ENCODE measurements around the gene ALPK1. TPM values are rescaled to one million over a fixed set of nuclear protein-coding genes. Genes with fewer than 3 reads are reported as not detected.
"Not testable (repeated sequence)": the region's sequence is repeated elsewhere in the genome, so short reads cannot be mapped to it uniquely, and the experiment has no call there.

ALPK1 gene
- total RNA-seq, 1 experiment from 2014 or later, result 21.3 TPM

DNA sequence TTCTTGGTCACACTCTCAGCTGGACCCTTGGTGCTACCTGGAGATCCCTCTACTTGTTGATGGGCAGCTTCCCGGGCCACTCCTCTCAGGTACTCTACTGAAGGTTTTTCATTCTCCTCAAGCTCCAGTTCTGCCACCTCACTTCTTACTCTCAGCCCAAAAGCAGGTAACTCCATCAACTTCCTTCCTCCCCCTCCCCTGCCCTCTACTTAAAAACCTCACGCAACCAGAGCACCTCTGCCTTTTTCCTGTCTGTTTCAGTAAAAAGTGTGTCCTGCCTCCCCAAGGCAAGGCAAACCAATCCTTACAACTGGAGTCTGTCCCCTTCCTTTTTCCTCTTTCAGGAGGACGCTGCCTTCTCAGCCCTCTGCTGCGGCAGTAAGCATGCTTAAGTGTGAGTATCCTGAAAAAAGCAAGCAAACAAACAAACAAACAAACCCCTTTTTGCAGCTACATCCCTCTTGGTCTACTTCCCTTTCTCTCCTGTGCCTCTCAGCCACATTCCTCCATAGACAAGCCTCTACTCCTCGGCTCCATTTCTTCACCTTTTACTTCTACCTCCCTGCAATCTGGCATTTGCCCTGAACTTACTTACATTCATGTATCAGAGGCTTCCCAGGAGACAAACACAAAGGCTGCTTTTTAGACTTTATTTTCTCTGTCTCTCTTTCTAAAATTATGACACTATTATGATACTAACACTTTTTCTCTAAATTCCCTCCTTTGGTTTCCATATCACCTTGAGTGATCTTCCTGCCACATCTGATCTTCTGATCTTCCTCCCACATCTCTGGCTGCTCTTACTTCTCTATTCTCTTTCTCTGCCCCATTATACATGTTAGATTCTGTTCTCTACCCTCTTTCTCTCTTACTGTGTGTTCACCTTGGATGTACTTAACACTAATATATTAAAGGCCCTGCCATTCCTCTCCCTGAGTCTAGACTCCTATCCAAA, 5.4 kb downstream of the ALPK1 start:
- Histone ChIP-seq H3K9me3 (ENCODE audit: control insufficient read depth in 1 of 2, insufficient read depth in 1 of 2, low read depth in 1 of 2, low read length in 2 of 2) (no peaks in the 10 kb centered on the region), H3K4me2 (ENCODE audit: low read length) (no peak overlapping the region), H3K4me3 (replicated peaks in 1 of 2; ENCODE audit: low read depth in 1 of 2, low read length in 2 of 2) (no peak overlapping the region), H3K9me2 (ENCODE audit: insufficient read depth) (no peaks in the 10 kb centered on the region), H3K4me1 (ENCODE audit: control insufficient read depth in 1 of 2, insufficient read depth in 2 of 2, low read length in 2 of 2) (peaks cover 3 to 6% of the 10 kb centered on the region in 2 experiments; a peak in 1 of 4 replicates), H2AFZ (ENCODE audit: low read depth, low read length, poor library complexity, severe bottlenecking) (no peak overlapping the region), H3K79me2 (ENCODE audit: insufficient read depth, low read length) (no peaks in the 10 kb centered on the region), H3K36me3 (ENCODE audit: control insufficient read depth in 1 of 2, insufficient read depth in 2 of 2, low read length in 2 of 2) (no peaks in the 10 kb centered on the region), H3K27me3 (ENCODE audit: insufficient read depth, low read length) (no peaks in the 10 kb centered on the region), H4K20me1 (ENCODE audit: insufficient read depth) (no peaks in the 10 kb centered on the region), H3K9ac (ENCODE audit: low read length) (no peak overlapping the region), H3K27ac (ENCODE audit: low read depth, low read length) (no peak overlapping the region)
- CTCF ChIA-PET, result no interaction called here
- RAD21 ChIA-PET (ENCODE audit: low non-redundant PET in 1 of 2, low total read pairs in 2 of 2, uncharacterized antibody in 2 of 2, unreplicated experiment in 2 of 2), result no interaction called here
- BruUV-seq (replicated peaks), result no TSS peak
- no peak for ATAC-seq
- DNase-seq (ENCODE audit: low read depth, low spot score), result no peak
- intact Hi-C loops (cut with micrococcal nuclease), result no loop called here
- POLR2A ChIA-PET, result no interaction called here
- no peak for TF ChIP-seq SRF (IDR thresholded peaks at IDR 0.05; ENCODE audit: low read depth)
- TF ChIP-seq, protein P1, sequence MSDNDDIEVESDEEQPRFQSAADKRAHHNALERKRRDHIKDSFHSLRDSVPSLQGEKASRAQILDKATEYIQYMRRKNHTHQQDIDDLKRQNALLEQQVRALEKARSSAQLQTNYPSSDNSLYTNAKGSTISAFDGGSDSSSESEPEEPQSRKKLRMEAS (IDR thresholded peaks at IDR 0.05), result no peak
- no peak for TF ChIP-seq POLR2A (IDR thresholded peaks at IDR 0.05; ENCODE audit: borderline replicate concordance, extremely low read depth, insufficient read depth, insufficient read length)
- TF ChIP-seq POLR2AphosphoS5 (IDR thresholded peaks at IDR 0.05; ENCODE audit: low read depth, low read length), result no peak
- TF ChIP-seq ZNF274 (IDR thresholded peaks at IDR 0.05; ENCODE audit: low read depth, low read length), result no peak
- TF ChIP-seq EZH2phosphoT487 (IDR thresholded peaks at IDR 0.05; ENCODE audit: borderline replicate concordance), result no peak
- TF ChIP-seq TCF7L2 (IDR thresholded peaks at IDR 0.05; ENCODE audit: borderline replicate concordance, extremely low read depth, insufficient read depth, insufficient read length), result no peak
- no peak for TF ChIP-seq SP1 (IDR thresholded peaks at IDR 0.05; ENCODE audit: low read depth)
- TF ChIP-seq CEBPB (IDR thresholded peaks at IDR 0.05; ENCODE audit: low read depth), result no peak
- no peak for TF ChIP-seq FOSL1 (IDR thresholded peaks at IDR 0.05; ENCODE audit: low read depth)
- no peak for TF ChIP-seq EGR1 (IDR thresholded peaks at IDR 0.05; ENCODE audit: low read depth)

DNA sequence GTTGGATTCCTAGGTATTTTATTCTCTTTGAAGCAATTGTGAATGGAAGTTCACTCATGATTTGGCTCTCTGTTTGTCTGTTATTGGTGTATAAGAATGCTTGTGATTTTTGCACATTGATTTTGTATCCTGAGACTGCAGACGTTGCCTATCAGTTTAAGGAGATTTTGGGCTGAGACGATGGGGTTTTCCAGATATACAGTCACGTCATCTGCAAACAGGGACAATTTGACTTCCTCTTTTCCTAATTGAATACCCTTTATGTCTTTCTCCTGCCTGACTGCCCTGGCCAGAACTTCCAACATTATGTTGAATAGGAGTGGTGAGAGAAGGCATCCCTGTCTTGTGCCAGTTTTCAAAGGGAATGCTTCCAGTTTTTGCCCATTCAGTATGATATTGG, 8.3 kb downstream of the ALPK1 start:
- H3K4me2 ChIP-seq (ENCODE audit: low read length); POLR2A ChIA-PET; intact Hi-C loops (cut with micrococcal nuclease); DNase-seq (ENCODE audit: low read depth, low spot score); BruUV-seq (replicated peaks); H4K20me1 ChIP-seq (ENCODE audit: insufficient read depth); H3K27me3 ChIP-seq (ENCODE audit: insufficient read depth, low read length); H3K36me3 ChIP-seq (ENCODE audit: control insufficient read depth in 1 of 2, insufficient read depth in 2 of 2, low read length in 2 of 2); H3K27ac ChIP-seq (ENCODE audit: low read depth, low read length); H3K79me2 ChIP-seq (ENCODE audit: insufficient read depth, low read length); CTCF ChIA-PET; H3K9ac ChIP-seq (ENCODE audit: low read length); H3K9me2 ChIP-seq (ENCODE audit: insufficient read depth); H3K9me3 ChIP-seq (ENCODE audit: control insufficient read depth in 1 of 2, insufficient read depth in 1 of 2, low read depth in 1 of 2, low read length in 2 of 2); RAD21 ChIA-PET (ENCODE audit: low non-redundant PET in 1 of 2, low total read pairs in 2 of 2, uncharacterized antibody in 2 of 2, unreplicated experiment in 2 of 2); H3K4me3 ChIP-seq (replicated peaks in 1 of 2; ENCODE audit: low read depth in 1 of 2, low read length in 2 of 2); H2AFZ ChIP-seq (ENCODE audit: low read depth, low read length, poor library complexity, severe bottlenecking); ATAC-seq; H3K4me1 ChIP-seq (ENCODE audit: control insufficient read depth in 1 of 2, insufficient read depth in 2 of 2, low read length in 2 of 2): not testable (repeated sequence)

DNA sequence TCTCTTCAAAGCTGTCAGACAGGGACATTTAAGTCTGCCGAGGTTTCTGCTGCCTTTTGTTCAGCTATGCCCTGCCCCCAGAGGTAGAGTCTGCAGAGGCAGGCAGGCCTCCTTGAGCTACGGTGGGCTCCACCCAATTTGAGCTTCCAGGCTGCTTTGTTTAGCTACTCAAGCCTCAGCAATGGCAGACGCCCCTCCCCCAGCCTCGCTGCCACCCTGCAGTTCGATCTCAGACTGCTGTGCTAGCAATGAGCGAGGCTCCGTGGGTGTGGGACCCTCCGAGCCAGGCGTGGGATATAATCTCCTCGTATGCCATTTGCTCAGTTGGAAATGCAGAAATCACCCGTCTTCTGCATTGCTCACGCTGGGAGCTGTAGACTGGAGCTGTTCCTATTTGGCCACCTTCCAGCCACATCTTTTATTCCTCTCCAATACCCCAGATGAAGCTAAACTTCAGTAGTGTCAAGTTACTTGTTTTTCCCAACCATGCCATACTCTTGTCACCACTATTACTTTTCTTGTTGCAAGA, 12.2 kb downstream of the ALPK1 start:
- H3K9me3 ChIP-seq (ENCODE audit: control insufficient read depth in 1 of 2, insufficient read depth in 1 of 2, low read depth in 1 of 2, low read length in 2 of 2); BruUV-seq (replicated peaks); H4K20me1 ChIP-seq (ENCODE audit: insufficient read depth); H3K79me2 ChIP-seq (ENCODE audit: insufficient read depth, low read length); H3K36me3 ChIP-seq (ENCODE audit: control insufficient read depth in 1 of 2, insufficient read depth in 2 of 2, low read length in 2 of 2); RAD21 ChIA-PET (ENCODE audit: low non-redundant PET in 1 of 2, low total read pairs in 2 of 2, uncharacterized antibody in 2 of 2, unreplicated experiment in 2 of 2); POLR2A ChIA-PET; H3K27ac ChIP-seq (ENCODE audit: low read depth, low read length); H3K4me2 ChIP-seq (ENCODE audit: low read length); H3K9ac ChIP-seq (ENCODE audit: low read length); H3K27me3 ChIP-seq (ENCODE audit: insufficient read depth, low read length); intact Hi-C loops (cut with micrococcal nuclease); H3K4me1 ChIP-seq (ENCODE audit: control insufficient read depth in 1 of 2, insufficient read depth in 2 of 2, low read length in 2 of 2); H2AFZ ChIP-seq (ENCODE audit: low read depth, low read length, poor library complexity, severe bottlenecking); ATAC-seq; H3K9me2 ChIP-seq (ENCODE audit: insufficient read depth); H3K4me3 ChIP-seq (replicated peaks in 1 of 2; ENCODE audit: low read depth in 1 of 2, low read length in 2 of 2); DNase-seq (ENCODE audit: low read depth, low spot score): not testable (repeated sequence)
- CTCF ChIA-PET, result interaction anchor here (3.1 kb wide), 1 partner anchor 11 kb away, joined by 11 read pairs; no protein-coding TSS in a partner anchor
